RWPE2 (cell line): ENCODE data around the gene NLN.
A peak's percentile ranks its signal among the peaks of the same experiment; 100 is the strongest.

Experiments
- ATAC-seq: fragments of 200-7000 bp; cut with Tn5 transposase; 3 replicates; pipeline ENCODE4 v1.9.1; 2021; ENCODE audit warnings: low read depth
- DNase-seq: peaks from one replicate; pipeline ENCODE4 v3.0.0-alpha.2; 2020; ENCODE audit warnings: low spot score
- H3K27ac ChIP-seq: fragments of 450-650 bp; 2 replicates; pipeline ENCODE4 v1.5.1; 2017; ENCODE audit warnings: mild to moderate bottlenecking; ENCODE audit not compliant: poor library complexity, severe bottlenecking
- H3K27me3 ChIP-seq: fragments of 250-450 bp; sonication (Bioruptor Pico); 2 replicates; pipeline ENCODE4 v1.5.1; 2021; ENCODE audit warnings: mild to moderate bottlenecking, moderate library complexity; ENCODE audit not compliant: insufficient read depth, poor library complexity, severe bottlenecking
- H3K36me3 ChIP-seq: fragments of 250-450 bp; sonication (Bioruptor Pico); 2 replicates; pipeline ENCODE4 v1.5.1; 2020; ENCODE audit warnings: low read depth, mild to moderate bottlenecking, moderate library complexity
- H3K4me1 ChIP-seq: fragments of 250-450 bp; sonication (Bioruptor Pico); 2 replicates; pipeline ENCODE4 v1.5.1; 2021; ENCODE audit warnings: mild to moderate bottlenecking, moderate library complexity; ENCODE audit not compliant: insufficient read depth, poor library complexity, severe bottlenecking
- H3K4me3 ChIP-seq: fragments of 250-450 bp; sonication (Bioruptor Pico); 2 replicates; pipeline ENCODE4 v1.5.1; 2021; ENCODE audit warnings: mild to moderate bottlenecking, moderate library complexity; ENCODE audit not compliant: severe bottlenecking
- H3K9me3 ChIP-seq: fragments of 250-450 bp; sonication (Bioruptor Pico); 2 replicates; pipeline ENCODE4 v1.5.1; 2021; ENCODE audit warnings: mild to moderate bottlenecking, moderate library complexity; ENCODE audit not compliant: severe bottlenecking
- CTCF ChIP-seq: fragments of 450-650 bp; IDR thresholded peaks from one replicate; pipeline ENCODE4 v1.5.1; 2017; ENCODE audit warnings: mild to moderate bottlenecking, moderate library complexity; ENCODE audit not compliant: poor library complexity, severe bottlenecking

NLN gene

DNA sequence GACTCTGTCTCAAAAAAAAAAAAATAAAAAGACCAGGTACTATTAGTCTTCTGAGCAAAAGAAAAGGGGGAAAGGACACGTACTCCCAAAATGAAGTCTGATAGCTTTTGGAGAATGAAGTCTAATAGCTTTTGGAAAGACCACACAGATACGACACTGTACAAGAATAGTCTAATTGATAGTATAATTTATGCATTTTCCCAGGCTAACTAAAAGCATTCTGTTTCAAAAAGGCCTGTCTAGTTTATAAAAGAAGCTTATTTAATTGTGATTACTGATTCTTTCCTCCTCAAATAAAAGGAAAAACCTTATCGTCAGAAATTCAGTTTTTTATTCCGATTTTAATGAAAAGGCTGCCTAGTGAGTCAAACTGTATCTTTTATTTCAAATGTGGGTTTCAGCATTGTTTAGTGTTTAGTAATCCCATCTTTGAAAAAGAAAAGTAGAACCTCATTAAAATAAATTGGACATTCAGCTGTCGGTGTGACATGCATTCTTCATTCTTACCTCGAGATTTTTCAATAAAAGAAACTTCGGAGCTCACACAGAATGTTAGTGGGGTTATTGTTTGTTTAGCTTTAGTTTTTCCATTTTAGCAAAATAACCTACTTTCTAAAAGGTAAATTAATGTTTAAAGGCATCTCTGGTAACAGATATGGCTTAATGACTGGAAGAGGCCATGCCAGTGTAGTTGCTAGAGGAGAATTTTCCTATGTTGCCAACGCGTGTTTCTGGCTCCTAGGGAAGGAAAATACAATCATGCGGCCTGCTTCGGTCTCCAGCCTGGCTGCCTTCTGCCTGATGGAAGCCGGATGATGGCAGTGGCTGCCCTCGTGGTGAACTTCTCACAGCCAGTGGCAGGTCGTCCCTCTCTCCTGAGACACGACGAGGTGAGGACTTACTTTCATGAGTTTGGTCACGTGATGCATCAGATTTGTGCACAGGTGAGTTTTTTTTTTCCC is 70.0 kb downstream of the NLN start:
- Histone ChIP-seq H3K36me3 (peaks cover 48% of the 10 kb centered on the region), H3K27ac (no peak overlapping the region), H3K4me1 (no peaks in the 10 kb centered on the region), H3K4me3 (no peak overlapping the region), H3K27me3 (no peaks in the 10 kb centered on the region), H3K9me3 (no peaks in the 10 kb centered on the region)
- TF ChIP-seq CTCF: no peak
- DNase-seq: no peak
- ATAC-seq: no peak

GRCh38 chr5:65796269-65796668 is 74.3 kb downstream of the NLN start:
- Histone ChIP-seq H3K27ac (no peak overlapping the region), H3K36me3 (peaks cover 37% of the 10 kb centered on the region)
- ATAC-seq: peak; percentile 40; the same call in 1 of the 3 replicates

DNA sequence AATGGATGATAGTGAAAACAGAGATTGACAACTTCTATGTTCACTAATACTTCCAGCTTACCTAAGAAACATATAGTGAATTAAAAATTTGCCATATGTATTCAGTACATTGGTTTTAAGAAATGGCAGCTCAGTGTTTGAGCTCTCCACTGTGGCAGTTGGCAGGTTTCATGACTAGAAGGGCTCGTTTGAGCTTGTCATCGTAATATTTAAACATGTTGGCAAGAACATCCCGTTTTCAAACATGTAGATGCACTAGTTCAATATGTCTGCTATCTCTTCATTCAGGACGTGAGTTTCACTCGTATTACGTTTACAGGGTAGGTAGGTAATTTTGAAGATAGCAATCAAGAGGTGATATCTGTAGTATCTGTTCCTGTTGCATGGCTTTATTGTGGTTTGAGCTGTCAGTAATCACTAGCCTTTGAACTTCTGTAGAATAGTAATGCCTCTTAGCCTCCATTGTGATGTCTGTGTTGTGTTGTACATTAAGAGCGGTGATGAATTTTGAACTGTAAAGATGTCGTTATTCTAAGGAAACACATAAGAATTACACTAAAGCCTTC is 74.8 kb downstream of the NLN start:
- Histone ChIP-seq H3K9me3 (no peaks in the 10 kb centered on the region), H3K4me1 (no peaks in the 10 kb centered on the region), H3K27ac (no peak overlapping the region), H3K36me3 (peaks cover 37% of the 10 kb centered on the region), H3K27me3 (no peaks in the 10 kb centered on the region), H3K4me3 (no peak overlapping the region)
- no peak for TF ChIP-seq CTCF
- no peak for ATAC-seq
- DNase-seq: no peak

More at GRCh38 chr5:65796269-65796668, 74.3 kb downstream of the NLN start:
- no peak for TF ChIP-seq CTCF
- Histone ChIP-seq H3K4me1 (no peaks in the 10 kb centered on the region), H3K27me3 (no peaks in the 10 kb centered on the region), H3K4me3 (no peak overlapping the region), H3K9me3 (no peaks in the 10 kb centered on the region)
- DNase-seq: no peak

DNA sequence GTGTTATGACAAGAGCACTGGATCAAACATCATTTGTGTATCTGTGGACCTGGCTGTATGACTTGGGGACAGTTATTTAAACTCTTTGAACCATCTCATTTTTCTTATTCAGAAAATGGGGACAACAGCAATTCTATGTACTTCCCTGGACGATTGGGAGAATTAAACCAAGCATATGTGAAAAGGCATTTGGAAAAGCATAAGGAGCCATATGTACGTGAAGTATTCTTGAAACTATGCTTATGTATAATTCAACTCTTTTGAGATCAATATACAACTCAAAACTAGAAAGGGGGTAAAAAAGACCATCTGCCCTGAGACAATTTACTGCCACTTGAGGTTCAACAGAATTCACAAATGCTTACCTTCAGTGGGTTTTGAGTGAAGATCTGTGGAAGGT is 75.5 kb downstream of the NLN start:
- Histone ChIP-seq H3K4me3 (no peak overlapping the region), H3K27me3 (no peaks in the 10 kb centered on the region), H3K27ac (no peak overlapping the region), H3K9me3 (no peaks in the 10 kb centered on the region), H3K36me3 (peaks cover 32% of the 10 kb centered on the region), H3K4me1 (no peaks in the 10 kb centered on the region)
- no peak for TF ChIP-seq CTCF
- DNase-seq: no peak
- no peak for ATAC-seq
